SK-N-SH (cell line): ENCODE results near the gene SELENOM.

ENCODE experiments used
- EP300 ChIP-seq, 2 experiments: IDR thresholded peaks; 2 replicates each; pipeline versions ENCODE4 v1.4.0 to v1.6.1; 2012; ENCODE audit warnings: borderline replicate concordance in 1 of 2, low read depth in 1 of 2, low read length in 1 of 2
- MEF2A ChIP-seq: IDR thresholded peaks from 2 replicates; pipeline ENCODE4 v1.4.0; 2012; ENCODE audit warnings: low read depth, borderline replicate concordance
- POLR2AphosphoS5 ChIP-seq: IDR thresholded peaks from 2 replicates; pipeline ENCODE4 v1.6.1; 2012; ENCODE audit warnings: low read depth, low read length
- RAD21 ChIP-seq: IDR thresholded peaks from 2 replicates; pipeline ENCODE4 v1.6.1; 2012; ENCODE audit warnings: mild to moderate bottlenecking, low read length
- RXRA ChIP-seq: IDR thresholded peaks from 2 replicates; pipeline ENCODE4 v1.4.0; 2012; ENCODE audit warnings: low read depth, mild to moderate bottlenecking, borderline replicate concordance
- TAF1 ChIP-seq: IDR thresholded peaks from 2 replicates; pipeline ENCODE4 v1.6.1; 2012; ENCODE audit warnings: low read depth, mild to moderate bottlenecking, low read length, moderate library complexity, borderline replicate concordance
- TF ChIP-seq, protein P1 (sequence below): fragments of 200-600 bp; sonication (generic); IDR thresholded peaks from 2 replicates; pipeline ENCODE4 v1.6.1; 2017; ENCODE audit warnings: antibody characterized with exemption, mild to moderate bottlenecking, moderate library complexity
- TF ChIP-seq, protein P2 (sequence below): IDR thresholded peaks from 2 replicates; pipeline ENCODE4 v1.4.0; 2012; ENCODE audit warnings: low read depth, borderline replicate concordance
- TF ChIP-seq, protein P3 (sequence below): IDR thresholded peaks from 2 replicates; pipeline ENCODE4 v1.4.0; 2012; ENCODE audit warnings: low read depth

DNA sequence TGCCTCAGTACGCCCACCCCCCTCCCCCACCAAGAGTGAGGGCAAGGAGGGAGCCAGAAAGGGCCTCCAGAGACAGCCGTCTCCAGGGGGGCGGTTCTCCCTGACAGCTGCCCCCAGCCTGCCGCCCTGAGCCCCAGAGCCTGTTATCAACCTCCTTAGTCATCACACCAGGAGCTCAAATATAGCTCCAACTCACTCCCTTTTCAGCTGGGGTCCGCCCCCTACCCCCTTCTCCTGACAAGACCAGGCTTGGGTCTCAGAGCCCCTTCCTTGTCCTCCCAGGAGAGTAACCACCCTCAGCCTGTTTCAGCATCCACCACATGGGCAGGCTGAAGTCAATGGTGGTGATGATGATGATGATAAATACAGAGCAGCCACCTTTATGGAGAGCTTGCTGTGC lies 12.9 kb upstream of the SELENOM start:
- TF ChIP-seq EP300 (IDR thresholded peaks at IDR 0.05; ENCODE audit: borderline replicate concordance in 1 of 2, low read depth in 1 of 2, low read length in 1 of 2) = no peak
- TF ChIP-seq, protein P1, sequence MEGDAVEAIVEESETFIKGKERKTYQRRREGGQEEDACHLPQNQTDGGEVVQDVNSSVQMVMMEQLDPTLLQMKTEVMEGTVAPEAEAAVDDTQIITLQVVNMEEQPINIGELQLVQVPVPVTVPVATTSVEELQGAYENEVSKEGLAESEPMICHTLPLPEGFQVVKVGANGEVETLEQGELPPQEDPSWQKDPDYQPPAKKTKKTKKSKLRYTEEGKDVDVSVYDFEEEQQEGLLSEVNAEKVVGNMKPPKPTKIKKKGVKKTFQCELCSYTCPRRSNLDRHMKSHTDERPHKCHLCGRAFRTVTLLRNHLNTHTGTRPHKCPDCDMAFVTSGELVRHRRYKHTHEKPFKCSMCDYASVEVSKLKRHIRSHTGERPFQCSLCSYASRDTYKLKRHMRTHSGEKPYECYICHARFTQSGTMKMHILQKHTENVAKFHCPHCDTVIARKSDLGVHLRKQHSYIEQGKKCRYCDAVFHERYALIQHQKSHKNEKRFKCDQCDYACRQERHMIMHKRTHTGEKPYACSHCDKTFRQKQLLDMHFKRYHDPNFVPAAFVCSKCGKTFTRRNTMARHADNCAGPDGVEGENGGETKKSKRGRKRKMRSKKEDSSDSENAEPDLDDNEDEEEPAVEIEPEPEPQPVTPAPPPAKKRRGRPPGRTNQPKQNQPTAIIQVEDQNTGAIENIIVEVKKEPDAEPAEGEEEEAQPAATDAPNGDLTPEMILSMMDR = no peak
- TF ChIP-seq RXRA = no peak
- no peak for TF ChIP-seq RAD21
- no peak for TF ChIP-seq POLR2AphosphoS5
- TF ChIP-seq MEF2A = no peak
- TF ChIP-seq TAF1 = no peak
- TF ChIP-seq, protein P2, sequence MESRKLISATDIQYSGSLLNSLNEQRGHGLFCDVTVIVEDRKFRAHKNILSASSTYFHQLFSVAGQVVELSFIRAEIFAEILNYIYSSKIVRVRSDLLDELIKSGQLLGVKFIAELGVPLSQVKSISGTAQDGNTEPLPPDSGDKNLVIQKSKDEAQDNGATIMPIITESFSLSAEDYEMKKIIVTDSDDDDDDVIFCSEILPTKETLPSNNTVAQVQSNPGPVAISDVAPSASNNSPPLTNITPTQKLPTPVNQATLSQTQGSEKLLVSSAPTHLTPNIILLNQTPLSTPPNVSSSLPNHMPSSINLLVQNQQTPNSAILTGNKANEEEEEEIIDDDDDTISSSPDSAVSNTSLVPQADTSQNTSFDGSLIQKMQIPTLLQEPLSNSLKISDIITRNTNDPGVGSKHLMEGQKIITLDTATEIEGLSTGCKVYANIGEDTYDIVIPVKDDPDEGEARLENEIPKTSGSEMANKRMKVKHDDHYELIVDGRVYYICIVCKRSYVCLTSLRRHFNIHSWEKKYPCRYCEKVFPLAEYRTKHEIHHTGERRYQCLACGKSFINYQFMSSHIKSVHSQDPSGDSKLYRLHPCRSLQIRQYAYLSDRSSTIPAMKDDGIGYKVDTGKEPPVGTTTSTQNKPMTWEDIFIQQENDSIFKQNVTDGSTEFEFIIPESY = no peak
- TF ChIP-seq, protein P3, sequence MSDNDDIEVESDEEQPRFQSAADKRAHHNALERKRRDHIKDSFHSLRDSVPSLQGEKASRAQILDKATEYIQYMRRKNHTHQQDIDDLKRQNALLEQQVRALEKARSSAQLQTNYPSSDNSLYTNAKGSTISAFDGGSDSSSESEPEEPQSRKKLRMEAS = no peak
